Left cardiac atrium (tissue), 4 donors: ENCODE results near the gene KCNIP1. TPM values are rescaled to one million over a fixed set of nuclear protein-coding genes. Genes with fewer than 3 reads are reported as not detected.

Source experiments
- ATAC-seq, 2 donors: fragments of 200-7000 bp; cut with Tn5 transposase; one replicate each; pipeline ENCODE4 v1.9.1; 2020; ENCODE audit warnings: mild to moderate bottlenecking in 2 of 2, moderate library complexity in 2 of 2
- DNase-seq: peaks from one replicate; pipeline ENCODE4 v3.0.0-alpha.2; 2020
- intact Hi-C, 2 donors: fragments of 100-400 bp; cut with DNase I; formaldehyde crosslinking; loops; one replicate each; pipeline versions ENCODE4 v1.14.1 to v1.15.1; 2022 to 2023
- total RNA-seq, 2 donors: library from RNA; stranded (reverse); fragmentation: NEBNext Ultra II Directional; extraction: Animal tissue kit (Norgen Biotek cat#: 25700); gene quantifications; one replicate each; pipeline ENCODE4 v1.2.1, GENCODE V29; 2021
- donor health status: DM: no; HTN: yes; CAD: no.
- donor health status: DM: no; HTN: yes; CAD: no; lungs with severe emphysema.
- donor health status: DM: yes; HTN: yes; CAD: no.
- donor health status: Dilated cardiomyopathy.

The KCNIP1 gene
- total RNA-seq, 2 donors from 2014 or later = not detected

DNA sequence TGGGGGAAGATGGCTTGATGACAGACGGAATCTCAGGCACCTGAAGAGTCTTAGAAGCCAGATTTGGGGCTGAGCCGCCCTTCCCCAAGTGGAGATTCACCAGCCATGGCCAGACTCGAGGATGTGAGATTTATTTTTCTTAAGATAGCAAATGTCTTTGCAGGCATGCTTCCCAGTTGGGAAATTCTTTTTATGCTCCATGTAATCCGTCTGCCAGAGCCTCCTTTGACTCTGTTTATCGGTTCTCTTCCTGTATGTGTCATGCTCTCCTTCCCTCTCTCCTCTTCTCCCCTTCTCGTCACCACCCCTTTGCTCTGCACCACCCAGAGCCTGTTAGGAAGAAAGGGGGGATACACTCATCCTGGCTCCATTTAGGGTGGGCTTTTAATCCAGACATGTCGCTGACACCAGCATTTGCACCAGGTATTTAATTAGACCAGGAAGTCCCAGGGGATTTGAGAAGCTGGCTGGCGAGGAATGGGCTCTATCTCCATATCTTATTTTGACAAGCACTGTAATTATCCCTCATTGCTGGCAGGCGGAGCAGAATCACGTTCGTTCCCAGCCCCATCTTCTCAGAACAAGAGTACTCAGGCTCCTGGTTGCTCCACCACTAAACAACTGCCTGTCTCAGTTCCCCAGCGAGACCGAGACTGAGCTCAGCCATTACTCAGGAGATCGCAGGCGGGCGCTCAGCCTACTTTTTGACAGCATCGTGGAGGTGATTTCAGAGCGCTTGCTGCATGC lies 50.9 kb downstream of the KCNIP1 start:
- intact Hi-C loops = no loop called here
- DNase-seq (no peak), ATAC-seq (peak in 1 of 2 donors; percentile 74)

DNA sequence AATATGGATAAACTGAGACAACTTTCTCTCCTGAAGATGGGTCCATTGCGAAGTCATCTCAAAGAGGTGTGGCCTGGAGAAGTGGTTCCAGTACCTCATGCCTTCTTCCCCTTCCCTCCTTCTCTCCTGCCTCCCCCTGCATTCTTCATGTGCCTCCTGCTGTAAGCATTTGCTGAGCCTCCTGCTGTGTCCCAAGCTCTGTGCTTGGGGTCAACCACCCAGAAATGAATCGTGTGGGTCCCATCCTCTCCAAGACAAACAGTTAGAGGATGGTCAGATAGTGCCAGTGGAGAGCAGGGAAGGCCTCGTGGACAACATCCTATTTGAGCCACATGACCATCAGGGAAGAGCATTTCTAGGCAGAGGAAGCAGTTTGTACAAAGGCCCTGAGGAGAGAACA lies 53.5 kb downstream of the KCNIP1 start:
- DNase-seq (no peak), ATAC-seq (no peak)
- intact Hi-C loops = no loop called here

DNA sequence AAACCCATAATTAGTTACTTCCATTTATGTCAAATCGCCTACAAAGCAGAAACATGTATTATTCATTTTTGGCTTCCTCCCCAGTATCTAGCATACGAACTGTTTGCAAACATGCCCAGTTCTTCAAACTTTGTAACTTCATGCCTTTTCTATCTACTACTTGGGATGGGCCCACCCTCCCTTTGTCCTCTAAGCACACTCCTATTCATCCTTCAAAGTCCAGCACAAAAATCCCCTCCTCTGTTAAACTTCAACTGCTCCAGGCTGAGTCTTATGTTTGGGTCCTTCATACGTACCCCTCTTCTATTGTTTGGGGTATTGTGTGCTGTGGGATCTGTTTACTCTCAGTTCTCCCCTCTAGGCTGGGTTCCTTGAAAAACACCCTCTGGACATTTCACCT lies 55.5 kb downstream of the KCNIP1 start:
- no peak for DNase-seq
- intact Hi-C loops = no loop called here
- ATAC-seq = no peak

DNA sequence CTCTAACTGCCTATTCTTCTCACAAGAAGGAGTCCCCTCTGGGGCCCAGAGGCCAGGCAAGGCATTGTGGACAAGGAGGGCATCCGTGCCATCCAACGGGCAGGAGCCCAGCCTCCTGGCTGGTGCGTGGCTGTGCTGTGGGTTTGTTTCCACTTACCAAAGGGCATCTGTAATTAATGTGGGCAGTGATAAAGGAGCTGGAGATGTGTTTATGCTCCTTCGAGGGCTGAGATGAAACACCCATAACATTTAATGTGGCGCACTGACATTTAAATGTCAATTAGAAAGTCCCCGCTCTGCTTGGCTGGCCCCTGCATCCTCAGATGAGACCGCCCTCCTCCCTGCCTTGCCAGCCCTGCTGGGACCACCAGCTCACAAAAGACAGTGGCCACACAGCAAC lies 57.1 kb downstream of the KCNIP1 start:
- intact Hi-C loops = no loop called here
- no peak for ATAC-seq

DNA sequence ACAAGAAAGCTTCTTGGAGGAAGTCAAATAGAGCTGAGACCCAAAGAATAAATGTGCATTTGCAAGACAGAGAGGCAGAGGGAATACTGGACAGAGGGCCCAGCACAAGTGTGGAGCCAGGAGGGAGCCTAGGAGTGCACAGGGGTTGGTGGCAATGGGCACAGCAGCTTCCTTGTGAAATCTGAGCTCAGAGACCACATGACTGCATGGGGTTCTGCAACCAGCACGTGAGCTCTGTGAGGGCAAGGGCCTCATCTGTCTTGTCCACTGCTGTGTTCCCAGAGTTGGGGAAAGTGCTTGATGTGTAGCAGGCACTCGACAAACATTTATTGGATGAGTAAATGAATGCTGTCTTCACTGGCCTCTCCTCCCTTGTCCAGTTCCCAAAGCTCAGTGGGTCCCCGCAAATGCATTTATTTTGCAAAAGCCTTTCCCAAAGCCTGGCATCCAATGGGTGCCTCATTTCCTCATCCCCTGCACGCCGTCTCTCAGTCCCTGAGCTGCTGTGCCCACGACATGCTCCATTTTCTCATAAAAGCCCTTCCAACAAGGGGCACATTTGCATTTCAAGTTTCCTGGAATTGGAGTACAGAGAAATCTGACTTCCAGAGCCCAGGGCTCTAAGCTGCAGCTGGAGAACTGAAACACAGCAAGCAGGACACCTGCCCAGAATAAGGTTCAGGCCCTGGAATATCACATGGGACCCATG lies 58.5 kb downstream of the KCNIP1 start:
- DNase-seq = no peak
- intact Hi-C loops = no loop called here

More for the DNA sequence above, 57.1 kb downstream of the KCNIP1 start:
- DNase-seq = no peak

DNA sequence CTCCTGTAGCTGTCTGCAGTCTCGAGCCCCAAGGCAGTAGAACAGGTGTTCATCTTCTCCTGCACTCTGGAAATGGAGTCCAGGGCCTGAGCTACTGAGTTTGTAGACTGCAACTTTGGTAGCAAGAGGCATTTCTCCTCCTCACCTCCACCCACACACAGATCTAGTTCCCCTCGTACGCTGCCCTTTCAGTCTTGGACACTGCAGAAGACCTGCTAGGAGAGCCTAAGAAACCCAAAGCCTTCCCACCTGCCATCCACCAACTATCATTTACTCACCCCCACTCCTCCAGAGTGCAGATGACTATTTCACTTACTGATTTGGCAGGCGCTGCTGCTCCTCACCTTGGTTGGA lies 59.0 kb downstream of the KCNIP1 start:
- DNase-seq (no peak), ATAC-seq (no peak)
- intact Hi-C loops = no loop called here

More for the DNA sequence above, 58.5 kb downstream of the KCNIP1 start:
- no peak for ATAC-seq

DNA sequence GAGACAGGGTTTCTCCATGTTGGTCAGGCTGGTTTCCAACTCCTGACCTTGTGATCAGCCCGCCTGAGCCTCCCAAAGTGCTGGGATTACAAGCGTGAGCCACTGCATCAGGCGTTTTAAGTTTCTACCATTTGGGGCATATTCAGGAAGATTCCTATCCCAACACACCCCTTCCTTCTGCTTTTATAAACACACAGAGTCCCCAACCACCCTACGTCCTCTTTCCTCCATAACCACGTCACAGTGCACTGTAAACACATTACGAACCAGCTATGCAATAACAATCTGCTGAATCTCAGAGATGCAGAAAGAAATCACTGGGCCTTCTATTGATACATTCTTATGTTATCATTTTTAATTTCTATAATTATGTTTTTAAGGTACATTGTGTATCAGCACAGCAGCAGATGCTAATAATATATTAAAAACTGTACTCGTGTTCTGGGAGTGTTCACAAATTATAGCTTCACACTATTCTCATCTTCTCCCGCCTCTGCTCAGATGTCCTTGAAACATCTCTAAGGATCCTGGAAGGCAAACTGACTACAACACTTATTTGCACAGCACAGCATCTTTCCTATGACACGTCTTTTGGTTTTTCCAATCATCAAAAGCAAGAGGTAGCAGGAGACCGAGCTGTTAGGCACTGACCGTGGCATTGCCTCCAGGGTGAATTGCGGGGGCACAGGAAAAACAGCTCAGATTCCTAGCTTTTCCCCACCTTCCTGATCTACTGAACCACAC lies 60.2 kb downstream of the KCNIP1 start:
- no peak for ATAC-seq
- DNase-seq = no peak
- intact Hi-C loops = no loop called here

DNA sequence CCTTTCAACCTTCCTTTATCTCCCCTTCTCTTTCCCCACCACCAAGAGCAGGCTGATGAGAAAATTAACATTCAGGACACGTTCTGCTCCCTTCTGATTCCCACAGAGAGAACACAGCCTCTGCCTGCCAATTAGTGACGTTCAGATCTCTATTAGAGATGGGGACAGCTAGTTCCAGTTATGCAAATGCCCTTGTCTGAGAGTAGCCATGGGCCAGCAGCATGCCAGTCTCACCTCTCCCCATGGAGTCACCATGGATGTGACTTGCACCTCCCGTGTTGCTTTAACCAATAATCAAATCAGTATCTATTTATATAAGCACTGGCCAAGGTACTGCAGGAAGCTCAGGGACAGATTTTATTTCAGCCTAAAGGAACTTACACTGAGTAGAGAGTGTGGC lies 61.3 kb downstream of the KCNIP1 start:
- ATAC-seq = no peak
- intact Hi-C loops = no loop called here

DNA sequence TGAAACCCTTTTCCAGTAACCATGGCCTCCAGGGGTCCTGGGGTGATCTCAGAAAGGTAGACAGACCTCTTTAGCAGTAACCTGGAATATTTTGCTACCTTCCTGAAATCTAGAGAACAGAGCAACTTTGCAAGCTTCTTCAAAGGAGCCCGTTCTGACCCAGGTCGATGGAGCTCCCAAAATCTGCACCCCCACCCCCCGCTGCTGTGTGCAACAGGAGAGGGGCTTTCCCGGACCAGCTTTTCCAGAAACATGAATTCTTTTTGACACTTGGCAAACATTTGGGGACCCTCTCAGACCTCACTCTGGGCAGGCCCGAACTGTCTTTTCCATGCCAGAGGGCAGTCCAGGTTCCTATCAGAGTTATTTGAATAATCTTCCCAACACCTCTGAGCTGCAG lies 65.3 kb downstream of the KCNIP1 start:
- intact Hi-C loops = no loop called here
- DNase-seq (no peak), ATAC-seq (no peak)

More for the DNA sequence above, 61.3 kb downstream of the KCNIP1 start:
- no peak for DNase-seq

DNA sequence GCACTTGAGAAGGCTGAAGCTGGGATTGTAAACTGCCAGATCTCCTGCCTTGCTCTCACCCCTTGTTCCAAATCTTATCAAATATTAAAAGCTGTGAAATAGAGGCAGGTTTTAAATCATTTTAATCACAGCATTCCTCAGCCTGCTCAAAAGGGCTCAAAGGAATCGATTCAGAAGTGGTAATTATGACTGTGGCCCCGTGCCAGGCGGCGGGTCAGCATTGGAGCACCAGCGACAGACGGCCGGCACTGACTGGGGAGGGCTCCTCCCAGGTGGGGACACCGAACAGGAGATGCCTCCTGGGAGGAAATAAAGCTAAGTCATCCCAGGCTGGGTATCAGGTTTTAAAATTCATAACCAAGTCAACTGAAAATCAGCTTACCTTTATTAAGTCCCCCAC lies 66.7 kb downstream of the KCNIP1 start:
- ATAC-seq = no peak
- intact Hi-C loops = no loop called here
- no peak for DNase-seq

DNA sequence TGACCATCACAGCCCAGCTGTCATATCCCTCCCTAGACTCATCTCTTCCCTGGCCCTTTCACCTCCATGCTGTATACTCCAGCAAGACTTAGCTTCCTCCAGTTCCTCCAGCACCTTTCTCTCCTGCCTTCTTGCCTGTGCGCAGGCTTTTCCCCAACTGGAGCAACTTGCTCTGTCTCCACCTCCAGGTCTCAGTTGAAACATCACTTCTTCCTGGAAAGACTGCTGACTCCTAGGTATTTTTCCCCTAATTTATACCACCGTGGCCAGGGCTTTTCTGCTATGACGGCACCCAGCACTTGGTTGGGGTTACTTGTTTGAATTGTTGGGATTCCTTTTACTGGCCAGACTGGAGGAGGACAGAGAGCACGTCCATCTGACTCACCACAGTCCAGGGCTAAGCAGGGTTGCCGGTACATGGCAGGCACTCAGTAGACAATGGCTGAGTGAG lies 67.5 kb downstream of the KCNIP1 start:
- intact Hi-C loops = no loop called here
- peak in 1 of 2 donors; percentile 53 for ATAC-seq
- no peak for DNase-seq

DNA sequence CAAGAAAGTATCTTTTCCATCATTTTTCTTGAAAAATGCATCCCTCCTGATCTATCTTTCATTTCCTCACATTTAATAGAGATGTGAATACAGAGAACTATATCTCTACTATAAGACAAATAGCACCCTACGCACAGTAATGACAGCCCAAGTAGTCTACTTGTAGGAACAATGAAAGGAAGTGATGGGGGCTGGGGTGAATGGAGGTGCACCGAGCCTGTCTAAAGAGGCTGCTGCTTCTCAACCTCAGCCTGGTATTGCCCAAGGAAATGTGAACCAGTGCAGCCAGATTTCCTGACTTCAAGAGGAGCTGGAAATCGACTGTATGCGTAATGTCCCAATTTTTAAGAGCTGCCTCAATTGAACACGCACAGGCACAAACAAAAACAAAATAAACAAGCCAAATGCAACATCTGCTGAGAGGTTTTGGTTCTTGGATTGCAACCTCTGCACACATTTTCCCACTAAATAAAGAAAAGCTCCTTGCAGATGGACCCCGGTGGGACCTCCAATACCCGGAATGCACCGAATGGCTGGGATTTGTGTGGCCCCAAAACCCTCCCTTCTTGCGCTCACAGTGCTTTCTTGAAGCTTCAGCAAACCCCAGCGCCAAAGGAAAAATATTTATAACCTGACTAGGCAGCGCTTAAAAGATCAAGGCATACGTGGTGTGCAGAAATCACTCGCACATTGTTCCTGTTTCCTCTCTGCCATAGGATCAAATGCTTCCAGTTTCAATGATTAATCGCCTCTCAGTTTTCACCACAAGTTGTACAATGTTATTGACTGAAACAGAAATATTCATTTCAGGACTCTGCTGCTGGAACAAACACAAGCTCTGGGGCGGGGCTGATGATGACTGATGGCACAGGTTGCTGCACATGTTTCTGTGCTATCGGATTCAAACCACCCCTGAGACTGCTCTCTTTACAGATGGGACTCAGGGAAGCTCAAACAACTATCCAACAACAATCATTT lies 68.3 kb downstream of the KCNIP1 start:
- ATAC-seq = no peak
- no peak for DNase-seq
- intact Hi-C loops = no loop called here

DNA sequence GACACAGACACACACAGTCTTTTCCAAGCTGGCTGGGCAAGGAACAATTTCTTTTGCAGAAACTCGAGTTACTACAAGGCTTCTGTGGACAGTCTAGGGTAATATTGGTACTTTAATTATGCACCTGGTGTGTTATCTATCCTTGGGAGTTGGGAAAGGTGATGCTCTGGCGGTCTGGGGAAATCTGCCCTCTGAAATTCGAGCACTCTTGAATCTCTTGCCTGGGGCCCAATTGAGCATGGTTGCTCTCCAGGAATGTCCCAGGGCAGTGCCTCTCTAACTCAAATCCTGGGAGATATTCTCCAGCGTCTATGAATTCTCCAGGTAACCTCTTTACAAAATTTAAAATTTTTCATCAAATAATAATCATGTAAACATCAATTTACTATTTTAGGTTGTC lies 69.3 kb downstream of the KCNIP1 start:
- ATAC-seq = no peak
- DNase-seq = no peak

DNA sequence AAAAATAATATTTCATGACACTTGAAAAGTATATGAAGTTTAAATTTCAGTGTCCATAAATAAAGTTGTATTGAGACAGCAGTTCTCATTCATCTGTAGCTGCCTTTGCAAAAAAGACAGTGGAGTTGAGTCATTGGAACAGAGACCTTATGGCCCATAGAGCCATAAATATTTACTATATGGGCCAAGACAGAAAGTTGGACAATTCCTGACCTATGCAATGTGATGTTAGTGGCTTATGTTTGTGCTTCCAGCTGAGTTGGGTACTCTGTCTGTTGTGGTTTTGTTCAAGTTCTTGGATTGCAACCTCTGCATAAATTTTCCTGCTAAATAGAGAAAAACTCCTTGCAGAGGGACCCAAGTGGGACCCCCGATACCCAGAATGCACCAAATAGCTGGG lies 69.8 kb downstream of the KCNIP1 start:
- ATAC-seq (no peak), DNase-seq (no peak)
- intact Hi-C loops = no loop called here

More for the DNA sequence above, 69.3 kb downstream of the KCNIP1 start:
- intact Hi-C loops = no loop called here

DNA sequence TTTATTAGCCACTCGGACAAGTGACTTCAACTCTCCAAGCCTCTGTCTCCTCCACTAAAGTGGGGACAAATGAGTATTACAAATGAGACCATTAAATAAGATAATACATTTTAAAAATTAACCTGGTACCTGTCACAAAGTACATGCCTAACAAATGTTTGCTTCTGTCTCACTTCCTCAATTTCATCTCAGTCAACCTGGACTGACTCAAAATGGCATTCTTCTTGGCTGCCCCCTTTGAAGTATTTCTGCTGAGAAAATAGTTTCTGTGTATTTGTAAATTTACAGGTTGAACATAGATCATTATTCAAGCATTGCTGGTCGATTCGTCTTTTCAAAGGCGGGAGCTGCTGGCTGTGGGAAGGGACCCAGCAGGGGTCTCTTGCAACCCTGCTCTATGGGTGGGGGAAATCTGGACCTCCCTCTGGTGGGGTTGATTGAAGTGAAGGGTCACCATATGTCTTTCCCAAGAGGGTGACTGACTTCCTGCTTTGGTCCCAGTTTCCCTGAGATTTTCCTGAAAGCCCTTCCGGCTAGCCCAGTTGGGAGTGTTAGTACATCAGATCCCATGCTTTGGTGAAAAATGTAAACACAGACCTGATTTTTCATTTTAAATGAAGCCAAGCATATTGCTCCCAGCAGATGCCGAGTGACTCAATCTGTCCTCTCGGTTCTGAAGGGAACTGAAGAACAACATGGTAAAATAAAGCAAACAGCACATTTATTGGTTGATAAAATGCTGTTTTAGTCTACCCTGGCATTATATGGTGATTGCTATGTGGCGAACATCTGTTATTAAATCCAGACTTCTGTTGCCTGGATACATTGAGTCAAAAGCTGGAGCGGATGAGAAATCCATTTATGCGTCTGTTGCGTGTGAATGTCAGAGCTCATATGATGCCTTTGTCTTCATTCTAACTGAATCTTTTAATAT lies 73.0 kb downstream of the KCNIP1 start:
- DNase-seq = no peak
- ATAC-seq = no peak
- intact Hi-C loops = no loop called here

DNA sequence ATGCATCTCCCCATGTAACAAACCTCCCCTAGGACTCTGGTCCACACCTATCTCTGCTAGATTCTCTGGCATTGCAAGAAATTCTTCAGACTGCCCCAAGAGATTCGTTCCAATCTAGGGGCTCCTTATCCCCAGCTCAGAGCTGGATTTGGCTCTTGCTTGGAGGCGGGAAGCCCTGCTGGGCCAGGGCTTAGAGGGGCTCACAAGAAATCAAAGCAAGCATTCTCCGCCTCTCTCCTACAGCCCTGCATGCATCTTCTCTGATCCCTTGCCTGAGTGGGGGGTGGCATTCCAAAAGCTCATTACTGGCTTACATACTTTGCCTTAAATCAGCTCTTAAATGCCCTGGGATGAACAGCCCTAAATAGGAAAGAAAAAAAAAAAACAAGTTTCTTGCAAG lies 75.8 kb downstream of the KCNIP1 start:
- DNase-seq (no peak), ATAC-seq (no peak)
- intact Hi-C loops = no loop called here

DNA sequence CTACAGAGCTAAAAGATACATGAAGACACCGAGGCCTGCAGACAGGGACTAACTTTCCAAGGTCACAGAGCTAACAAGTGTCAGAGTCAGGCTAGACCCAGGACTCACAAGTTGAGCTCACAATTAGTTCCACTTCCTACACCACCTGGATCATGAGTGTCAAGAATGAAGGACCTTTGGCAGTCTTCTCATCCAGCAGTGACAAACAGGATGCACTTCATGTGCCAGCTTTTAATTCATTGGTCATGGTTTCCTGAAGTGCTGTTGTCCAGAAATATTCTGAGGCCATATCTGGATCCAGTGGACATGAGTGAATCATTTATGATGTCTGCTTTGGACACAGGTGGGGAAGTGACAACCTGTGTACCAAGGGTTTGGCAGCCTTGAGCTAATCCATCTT lies 77.4 kb downstream of the KCNIP1 start:
- DNase-seq (no peak), ATAC-seq (no peak)
- intact Hi-C loops = no loop called here
